Heart left ventricle (tissue), 16 donors: ENCODE measurements around the gene ROBO1. TPM values are rescaled to one million over a fixed set of nuclear protein-coding genes. Genes with fewer than 3 reads are reported as not detected.

ENCODE experiments used
- ATAC-seq, 4 donors: fragments of 200-7000 bp; cut with Tn5 transposase; one replicate each; pipeline ENCODE4 v1.9.1; 2020 to 2022; ENCODE audit warnings: moderate library complexity in 4 of 4, mild to moderate bottlenecking in 3 of 4, moderate number of reproducible peaks in 1 of 4
- DNase-seq, 5 donors: peaks; one replicate each; pipeline ENCODE4 v3.0.0-alpha.2; 2020
- H3K27ac ChIP-seq, 12 donors: fragments of 200-600 bp; sonication (generic) in 4 of 12; one replicate each; pipeline versions ENCODE4 v1.5.0 to v1.8.0; 2016 to 2022; ENCODE audit warnings: mild to moderate bottlenecking in 2 of 12
- H3K27me3 ChIP-seq, 9 donors: fragments of 200-600 bp; sonication (generic) in 2 of 9; one replicate each; pipeline versions ENCODE4 v1.5.1 to v1.8.0; 2016 to 2022; ENCODE audit warnings: mild to moderate bottlenecking in 3 of 9
- H3K36me3 ChIP-seq, 9 donors: fragments of 200-600 bp; sonication (generic) in 2 of 9; one replicate each; pipeline versions ENCODE4 v1.5.0 to v1.8.0; 2018 to 2022; ENCODE audit warnings: mild to moderate bottlenecking in 2 of 9
- H3K4me1 ChIP-seq, 12 donors: fragments of 200-600 bp; sonication (generic) in 4 of 12; one replicate each; pipeline versions ENCODE4 v1.5.0 to v1.8.0; 2016 to 2022; ENCODE audit warnings: mild to moderate bottlenecking in 3 of 12
- H3K4me3 ChIP-seq, 12 donors: fragments of 200-600 bp; sonication (generic) in 4 of 12; one replicate each; pipeline versions ENCODE4 v1.5.0 to v1.8.0; 2017 to 2022; ENCODE audit warnings: mild to moderate bottlenecking in 9 of 12, moderate library complexity in 4 of 12
- H3K9me3 ChIP-seq, 12 donors: fragments of 200-600 bp; sonication (generic) in 4 of 12; one replicate each; pipeline versions ENCODE4 v1.5.0 to v1.8.0; 2016 to 2022; ENCODE audit warnings: mild to moderate bottlenecking in 1 of 12
- POLR2A ChIP-seq, 2 donors: fragments of 450-650 bp; IDR thresholded peaks; one replicate each; pipeline ENCODE4 v1.6.1; 2017; ENCODE audit warnings: antibody characterized with exemption in 2 of 2, mild to moderate bottlenecking in 2 of 2, moderate library complexity in 2 of 2
- WGBS, 4 donors: extraction: QIAGEN DNeasy Blood & Tissue Kit in 2 of 4; methylation state at CpG; one replicate each; pipeline versions ENCODE4 v1.1.5 to v1.1.7; 2013 to 2018; 5-methylcytosine and 5-hydroxymethylcytosine counted together
- intact Hi-C, 10 donors: fragments of 100-400 bp; cut with DNase I; formaldehyde crosslinking; loops; one replicate each; pipeline versions ENCODE4 v1.11.1 to v1.14.2; 2022
- polyA plus RNA-seq, 2 donors: library from polyadenylated mRNA; stranded (reverse); fragments of 200-250 nt; gene quantifications; one replicate each; pipeline ENCODE4 v1.2.3, GENCODE V29; 2013
- total RNA-seq, 9 donors: library from RNA; depleted of rRNA in 2 of 9; stranded (reverse); fragments of >200 nt in 2 of 9; fragmentation: NEBNext Ultra II Directional in 3 of 9; extraction: Animal tissue kit (Norgen Biotek cat#: 25700) in 3 of 9; gene quantifications; one replicate each; pipeline versions ENCODE4 v1.1.0 to v1.2.4, GENCODE V29; 2016 to 2023
- TF ChIP-seq, protein P1 (sequence below), 12 donors: fragments of 200-600 bp; sonication (generic) in 4 of 12; IDR thresholded peaks; one replicate each; pipeline versions ENCODE4 v1.5.0 to v1.8.0; 2018 to 2022; ENCODE audit warnings: antibody characterized with exemption in 12 of 12, mild to moderate bottlenecking in 5 of 12
- donor health status: ischemic (EF 13 %, LVEDD 7.1; RV severe dilation, severe dysfunction).
- donor health status: healthy with polysubstance abuse.
- donor health status: DM: no; HTN: yes; CAD: no.
- donor health status: DM: no; HTN: no; CAD: no.
- donor health status: ischemic (EF 25% LVEDD 6.9; RV normal size, moderate dysfunction).
- donor health status: ischemic (EF 25% LVEDD 5.7; RV mildly dilated, moderate dysfunction).
- donor health status: healthy.
- donor health status: DM: yes; HTN: yes; CAD: no.
- donor health status: ischemic (EF 35%, LVEDD 5.7; RV mildly dilated, moderate dysfunction).
- donor health status: nonischemic (EF 11% LVEDD 7.7; RV severe dilation, severe dysfunction).
- donor health status: DM: yes; HTN: yes; CAD: no.
- donor health status: PGD.
- donor health status: ischemic (EF 29% LVEDD 5.4; RV normal size, mild dysfunction).
- donor health status: nonischemic (EF 23%, LVEDD 6.1; RV moderate dilation, normal function).

The ROBO1 gene
- total and polyA plus RNA-seq, 11 donors, result 1.4 to 14.8 (median 5.7) TPM

GRCh38 chr3:78712270-78712669 lies 1055.5 kb downstream of the ROBO1 start:
- 51 to 68% (median 67%) methylated on average over 4 of the region's 4 CpGs for WGBS, 4 donors
- intact Hi-C loops, result no loop called here

GRCh38 chr3:78708565-78709073 lies 1059.2 kb downstream of the ROBO1 start:
- DNase-seq (no peak), ATAC-seq (no peak)
- no peaks in the 10 kb centered on the region for H3K36me3 ChIP-seq
- no peak overlapping the region for H3K27ac ChIP-seq
- TF ChIP-seq, protein P1, sequence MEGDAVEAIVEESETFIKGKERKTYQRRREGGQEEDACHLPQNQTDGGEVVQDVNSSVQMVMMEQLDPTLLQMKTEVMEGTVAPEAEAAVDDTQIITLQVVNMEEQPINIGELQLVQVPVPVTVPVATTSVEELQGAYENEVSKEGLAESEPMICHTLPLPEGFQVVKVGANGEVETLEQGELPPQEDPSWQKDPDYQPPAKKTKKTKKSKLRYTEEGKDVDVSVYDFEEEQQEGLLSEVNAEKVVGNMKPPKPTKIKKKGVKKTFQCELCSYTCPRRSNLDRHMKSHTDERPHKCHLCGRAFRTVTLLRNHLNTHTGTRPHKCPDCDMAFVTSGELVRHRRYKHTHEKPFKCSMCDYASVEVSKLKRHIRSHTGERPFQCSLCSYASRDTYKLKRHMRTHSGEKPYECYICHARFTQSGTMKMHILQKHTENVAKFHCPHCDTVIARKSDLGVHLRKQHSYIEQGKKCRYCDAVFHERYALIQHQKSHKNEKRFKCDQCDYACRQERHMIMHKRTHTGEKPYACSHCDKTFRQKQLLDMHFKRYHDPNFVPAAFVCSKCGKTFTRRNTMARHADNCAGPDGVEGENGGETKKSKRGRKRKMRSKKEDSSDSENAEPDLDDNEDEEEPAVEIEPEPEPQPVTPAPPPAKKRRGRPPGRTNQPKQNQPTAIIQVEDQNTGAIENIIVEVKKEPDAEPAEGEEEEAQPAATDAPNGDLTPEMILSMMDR (IDR thresholded peaks at IDR 0.05), result no peak
- no peak for TF ChIP-seq POLR2A (IDR thresholded peaks at IDR 0.05)
- peaks cover 0 to 6% (median 0%) of the 10 kb centered on the region in 12 donors for H3K4me1 ChIP-seq
- intact Hi-C loops, result no loop called here
- H3K9me3 ChIP-seq, result no peaks in the 10 kb centered on the region
- H3K4me3 ChIP-seq, result no peak overlapping the region
- 84 to 96% (median 92%) methylated on average over 4 of the region's 4 CpGs for WGBS, 4 donors
- no peaks in the 10 kb centered on the region for H3K27me3 ChIP-seq

More at GRCh38 chr3:78712270-78712669, 1055.5 kb downstream of the ROBO1 start:
- no peak overlapping the region for H3K27ac ChIP-seq
- H3K4me3 ChIP-seq, result no peak overlapping the region
- ATAC-seq, result no peak
- peaks cover 0 to 2% (median 0%) of the 10 kb centered on the region in 12 donors for H3K4me1 ChIP-seq
- TF ChIP-seq, protein P1 (IDR thresholded peaks at IDR 0.05), result no peak
- TF ChIP-seq POLR2A (IDR thresholded peaks at IDR 0.05), result no peak
- DNase-seq, result no peak
- peaks cover 0 to 7% (median 0%) of the 10 kb centered on the region in 12 donors for H3K9me3 ChIP-seq
- no peaks in the 10 kb centered on the region for H3K27me3 ChIP-seq
- H3K36me3 ChIP-seq, result peaks cover 0 to 13% (median 0%) of the 10 kb centered on the region in 9 donors

- ATAC-seq (no peak), DNase-seq (no peak)
- intact Hi-C loops, result no loop called here
- 75 to 85% (median 80%) methylated on average over 2 of the region's 2 CpGs for WGBS, 4 donors
- no peak overlapping the region for H3K4me3 ChIP-seq
- no peak for TF ChIP-seq POLR2A (IDR thresholded peaks at IDR 0.05)
- TF ChIP-seq, protein P1 (IDR thresholded peaks at IDR 0.05), result no peak
- H3K36me3 ChIP-seq, result no peaks in the 10 kb centered on the region
- H3K9me3 ChIP-seq, result no peaks in the 10 kb centered on the region
- peaks cover 0 to 6% (median 0%) of the 10 kb centered on the region in 12 donors for H3K4me1 ChIP-seq
- H3K27ac ChIP-seq, result no peak overlapping the region
- H3K27me3 ChIP-seq, result no peaks in the 10 kb centered on the region
Observed at GRCh38 chr3:78707609-78708008, 1060.2 kb downstream of the ROBO1 start.

DNA sequence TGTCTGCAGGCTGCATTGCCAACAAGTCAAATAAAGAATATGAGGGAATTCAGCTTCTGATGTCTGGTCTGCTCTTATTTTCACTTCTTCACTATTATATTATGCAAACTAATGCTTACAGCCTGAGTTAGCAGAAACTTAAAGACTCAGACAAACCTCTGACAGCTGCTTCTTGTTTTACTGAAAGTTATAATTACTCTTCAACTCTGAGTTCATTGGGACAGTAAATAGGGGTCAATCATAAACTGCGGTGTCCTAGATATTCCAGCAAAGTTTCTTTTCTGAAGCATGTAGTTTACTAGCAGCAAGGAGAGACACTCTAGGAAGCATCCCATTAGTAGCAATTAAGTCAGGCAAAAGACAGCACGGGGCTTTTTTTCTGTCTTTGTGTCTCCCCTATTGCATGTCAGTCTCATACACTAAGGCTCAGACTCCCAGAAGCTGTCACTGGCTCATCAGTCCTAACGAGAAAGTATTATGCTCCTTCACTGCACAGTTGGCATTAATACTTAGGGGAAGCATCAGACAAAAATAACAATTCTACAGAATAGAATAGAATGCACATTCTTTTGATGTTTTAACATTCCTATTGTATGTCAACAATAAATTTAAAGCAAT lies 1060.8 kb downstream of the ROBO1 start:
- Histone ChIP-seq H3K27ac (no peak overlapping the region), H3K4me3 (no peak overlapping the region), H3K4me1 (peaks cover 0 to 6% (median 0%) of the 10 kb centered on the region in 12 donors), H3K36me3 (no peaks in the 10 kb centered on the region), H3K9me3 (no peaks in the 10 kb centered on the region), H3K27me3 (no peaks in the 10 kb centered on the region)
- 65 to 72% (median 66%) methylated on average over 3 of the region's 3 CpGs for WGBS, 4 donors
- ATAC-seq, result no peak
- no peak for DNase-seq
- intact Hi-C loops, result no loop called here
- no peak for TF ChIP-seq POLR2A (IDR thresholded peaks at IDR 0.05)
- TF ChIP-seq, protein P1 (IDR thresholded peaks at IDR 0.05), result no peak
